HepG2 (cell line): ENCODE results near the gene BMPER. TPM values are rescaled to one million over a fixed set of nuclear protein-coding genes. Genes with fewer than 3 reads are reported as not detected.

Experiments
- ATAC-seq: fragments of 200-7000 bp; cut with Tn5 transposase; 3 replicates; pipeline ENCODE4 v1.9.1; 2020; ENCODE audit warnings: mild to moderate bottlenecking, moderate library complexity
- BruUV-seq: library from RNA; stranded (reverse); fragments of 400-500 nt; replicated peaks from 2 replicates; lab custom pipeline; 2021; lab: Mats Ljungman, UMichigan
- CTCF ChIA-PET: fragments of 300-600 bp; formaldehyde crosslinking; extraction: SDS; loops from one replicate; lab custom pipeline; 2021; ENCODE audit warnings: low total read pairs, inconsistent platforms, low intra/inter-chr PET ratio; lab: Yijun Ruan, JAX
- POLR2A ChIA-PET: fragments of 350-600 bp; sonication (Branson Sonifier 250); formaldehyde crosslinking; loops from one replicate; lab custom pipeline; 2020; ENCODE audit warnings: antibody characterized with exemption, inconsistent platforms; lab: Yijun Ruan, JAX
- DNase-seq: peaks from one replicate; pipeline ENCODE4 v3.0.0-alpha.2; 2015; ENCODE audit warnings: low spot score
- FAIRE-seq: peaks from 3 replicates; lab custom pipeline; 2011; peaks lifted over from hg19 to GRCh38; lab: Jason Lieb, UNC
- H2AFZ ChIP-seq: one replicate; pipeline ENCODE4 v1.6.1; 2011; ENCODE audit warnings: low read length, inconsistent platforms
- H3K27ac ChIP-seq: fragments of 300-600 bp; 3 replicates; pipeline ENCODE4 v1.8.0; 2011; ENCODE audit warnings: mixed run types, mild to moderate bottlenecking, mixed read lengths, low read length, inconsistent platforms; ENCODE audit not compliant: insufficient read depth; ENCODE audit errors: extremely low read length
- H3K27me3 ChIP-seq, 2 experiments: fragments of 200-600 bp in 1 of 2; 2 replicates in 1 of 2; 3 replicates in 1 of 2; pipeline versions ENCODE4 v1.6.0 to v1.8.0; 2011; ENCODE audit warnings: low read length in 2 of 2, mild to moderate bottlenecking in 2 of 2, moderate library complexity in 2 of 2, inconsistent platforms in 1 of 2; ENCODE audit not compliant: insufficient read depth in 2 of 2, control insufficient read depth in 1 of 2
- H3K36me3 ChIP-seq, 2 experiments: fragments of 200-600 bp in 1 of 2; replicated peaks in 1 of 2; 2 replicates in 1 of 2; 3 replicates in 1 of 2; pipeline versions ENCODE4 v1.5.1 to v1.8.0; 2011; ENCODE audit warnings: low read length in 2 of 2, inconsistent platforms in 1 of 2; ENCODE audit not compliant: insufficient read depth in 2 of 2, control insufficient read depth in 1 of 2
- H3K4me1 ChIP-seq: 2 replicates; pipeline ENCODE4 v1.5.1; 2012; ENCODE audit warnings: low read length, inconsistent platforms; ENCODE audit not compliant: insufficient read depth
- H3K4me2 ChIP-seq: 2 replicates; pipeline ENCODE4 v1.6.0; 2011; ENCODE audit warnings: low read depth, low read length, inconsistent platforms
- H3K4me3 ChIP-seq, 3 experiments: fragments of 200-600 bp in 1 of 3; sonication (generic), shearing (Covaris generic) in 1 of 3; replicated peaks in 1 of 3; 2 replicates each; pipeline ENCODE4 v1.5.1; 2011 to 2016; ENCODE audit warnings: low read length in 3 of 3, inconsistent platforms in 2 of 3, low read depth in 2 of 3, mild to moderate bottlenecking in 2 of 3, control low read depth in 1 of 3, mixed read lengths in 1 of 3; ENCODE audit not compliant: insufficient read depth in 1 of 3
- H3K79me2 ChIP-seq: one replicate; pipeline ENCODE4 v1.6.1; 2011; ENCODE audit warnings: low read length, inconsistent platforms; ENCODE audit not compliant: insufficient read depth
- H3K9ac ChIP-seq: 2 replicates; pipeline ENCODE4 v1.6.0; 2011; ENCODE audit warnings: mild to moderate bottlenecking, low read depth, low read length, inconsistent platforms; ENCODE audit not compliant: insufficient read depth
- H3K9me3 ChIP-seq: 2 replicates; pipeline ENCODE4 v1.5.1; 2012; ENCODE audit warnings: mild to moderate bottlenecking, low read length
- H4K20me1 ChIP-seq: 2 replicates; pipeline ENCODE4 v1.6.0; 2011; ENCODE audit warnings: inconsistent platforms, mild to moderate bottlenecking, low read length, moderate library complexity; ENCODE audit not compliant: insufficient read depth
- CREM ChIP-seq, 2 experiments: sonication (generic) in 1 of 2; formaldehyde crosslinking in 1 of 2; IDR thresholded peaks; 2 replicates each; pipeline versions ENCODE4 v1.4.0 to v1.6.1; 2016 to 2020; ENCODE audit warnings: antibody characterized with exemption in 1 of 2, mild to moderate bottlenecking in 1 of 2, missing genetic modification reagents in 1 of 2
- DPF2 ChIP-seq: sonication (generic); formaldehyde crosslinking; IDR thresholded peaks from 2 replicates; pipeline ENCODE4 v1.4.0; 2020; ENCODE audit warnings: mild to moderate bottlenecking, low read depth, missing genetic modification reagents, borderline replicate concordance
- FOXM1 ChIP-seq: sonication (generic); formaldehyde crosslinking; IDR thresholded peaks from 2 replicates; pipeline ENCODE4 v1.5.0; 2020; ENCODE audit warnings: missing genetic modification reagents
- HOXA5 ChIP-seq: sonication (generic); formaldehyde crosslinking; IDR thresholded peaks from 2 replicates; pipeline ENCODE4 v1.4.0; 2020; ENCODE audit warnings: missing genetic modification reagents
- NR2F6 ChIP-seq, 2 experiments: IDR thresholded peaks; 2 replicates each; pipeline ENCODE4 v1.6.1; 2016; ENCODE audit warnings: antibody characterized with exemption in 1 of 2, mild to moderate bottlenecking in 1 of 2
- PCBP1 ChIP-seq: fragments of 200-400 bp; formaldehyde crosslinking; IDR thresholded peaks from 2 replicates; pipeline ENCODE4 v1.6.1; 2017; ENCODE audit warnings: mild to moderate bottlenecking, low read depth, low read length, borderline replicate concordance
- RXRA ChIP-seq: sonication (generic); formaldehyde crosslinking; IDR thresholded peaks from 2 replicates; pipeline ENCODE4 v1.5.1; 2020; ENCODE audit warnings: missing genetic modification reagents
- TOE1 ChIP-seq: sonication (generic); formaldehyde crosslinking; IDR thresholded peaks from 2 replicates; pipeline ENCODE4 v1.4.0; 2020; ENCODE audit warnings: mild to moderate bottlenecking, missing genetic modification reagents
- ZNF460 ChIP-seq: sonication (generic); formaldehyde crosslinking; IDR thresholded peaks from 2 replicates; pipeline ENCODE4 v1.5.1; 2020; ENCODE audit warnings: missing genetic modification reagents, mild to moderate bottlenecking, borderline replicate concordance
- ZNF558 ChIP-seq: sonication (generic); formaldehyde crosslinking; IDR thresholded peaks from 2 replicates; pipeline ENCODE4 v1.9.0; 2022; ENCODE audit warnings: mild to moderate bottlenecking, missing genetic modification reagents, borderline replicate concordance
- ZNF788 ChIP-seq: sonication (generic); formaldehyde crosslinking; IDR thresholded peaks from 2 replicates; pipeline ENCODE4 v1.5.0; 2020; ENCODE audit warnings: mild to moderate bottlenecking, missing genetic modification reagents, borderline replicate concordance
- ZSCAN21 ChIP-seq: sonication (generic); formaldehyde crosslinking; IDR thresholded peaks from 2 replicates; pipeline ENCODE4 v1.8.0; 2022; ENCODE audit warnings: mild to moderate bottlenecking, missing genetic modification reagents, moderate library complexity, borderline replicate concordance
- WGBS: methylation state at CpG from one replicate; pipeline ENCODE4 v1.1.6; 2017; ENCODE audit warnings: low lambda C conversion rate; 5-methylcytosine and 5-hydroxymethylcytosine counted together
- in situ Hi-C: cut with HindIII; loops from 2 replicates; pipeline ENCODE4 v1.10.0; 2017; ENCODE audit warnings: low pct_unique_long_range_greater_than_20kb; ENCODE audit not compliant: extremely low pct_ligation_motif_present
- intact Hi-C: fragments of 100-400 bp; cut with micrococcal nuclease; formaldehyde crosslinking; loops from one replicate; pipeline ENCODE4 v1.10.0; 2022; ENCODE audit not compliant: unreplicated experiment
- polyA plus RNA-seq, 8 experiments: library from polyadenylated mRNA; depleted of rRNA in 3 of 8; stranded (reverse) in 7 of 8; unstranded in 1 of 8; fragments of >200 nt; fragmentation: Illumina TruSeq in 4 of 8; extraction: Trizol in 4 of 8; gene quantifications; 2 replicates each; pipeline versions ENCODE4 v1.2.1 to v1.2.3, GENCODE V29; 2011 to 2016; ENCODE audit warnings: low read depth in 4 of 8, missing spikeins in 1 of 8, mixed read lengths in 1 of 8; ENCODE audit not compliant: insufficient read depth in 1 of 8
- total RNA-seq, 5 experiments: library from RNA; depleted of rRNA; stranded (reverse); fragments of >200 nt; fragmentation: Illumina TruSeq; extraction: Trizol; gene quantifications; 2 replicates each; pipeline ENCODE4 v1.2.3, GENCODE V29; 2016; ENCODE audit warnings: low read depth in 1 of 5
- TF ChIP-seq, protein P1 (sequence below), 2 experiments: sonication (generic) in 1 of 2; formaldehyde crosslinking in 1 of 2; IDR thresholded peaks; 2 replicates each; pipeline versions ENCODE4 v1.5.1 to v1.6.1; 2011 to 2020; ENCODE audit warnings: borderline replicate concordance in 1 of 2, low read depth in 1 of 2, low read length in 1 of 2, mild to moderate bottlenecking in 1 of 2, missing genetic modification reagents in 1 of 2, moderate library complexity in 1 of 2
- TF ChIP-seq, protein P2 (sequence below): IDR thresholded peaks from 2 replicates; pipeline ENCODE4 v1.6.1; 2016; ENCODE audit warnings: control low read depth
- TF ChIP-seq, protein P3 (sequence below): sonication (generic); formaldehyde crosslinking; IDR thresholded peaks from 2 replicates; pipeline ENCODE4 v1.8.1; 2023; ENCODE audit warnings: mild to moderate bottlenecking, missing genetic modification reagents

BMPER gene
- total and polyA plus RNA-seq, 2 of the 13 experiments (the other 11 are each of a cell fraction or from before 2014, with no cell fraction given) = not detected

DNA sequence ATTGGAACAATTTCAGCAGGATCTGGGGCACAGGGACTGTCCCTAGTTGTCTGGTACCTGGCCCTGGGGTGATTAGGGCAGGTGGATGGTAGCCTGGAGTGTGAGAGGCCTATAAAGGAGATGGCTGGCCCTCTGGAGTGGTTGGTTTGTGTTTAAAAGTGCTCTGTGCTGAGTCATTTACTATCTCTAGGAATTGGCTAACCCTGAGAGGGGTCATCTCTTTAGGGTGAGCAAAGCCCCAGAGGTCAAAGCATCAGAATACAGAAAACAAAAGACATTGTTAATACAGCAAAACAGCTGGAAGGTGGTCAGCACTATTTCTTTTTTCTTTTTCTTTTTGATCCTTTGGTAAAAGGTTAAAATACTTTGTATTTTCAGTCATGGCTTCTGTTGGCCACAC is 43.4 kb upstream of the BMPER start (continued):
- TF ChIP-seq, protein P1, sequence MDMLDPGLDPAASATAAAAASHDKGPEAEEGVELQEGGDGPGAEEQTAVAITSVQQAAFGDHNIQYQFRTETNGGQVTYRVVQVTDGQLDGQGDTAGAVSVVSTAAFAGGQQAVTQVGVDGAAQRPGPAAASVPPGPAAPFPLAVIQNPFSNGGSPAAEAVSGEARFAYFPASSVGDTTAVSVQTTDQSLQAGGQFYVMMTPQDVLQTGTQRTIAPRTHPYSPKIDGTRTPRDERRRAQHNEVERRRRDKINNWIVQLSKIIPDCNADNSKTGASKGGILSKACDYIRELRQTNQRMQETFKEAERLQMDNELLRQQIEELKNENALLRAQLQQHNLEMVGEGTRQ (IDR thresholded peaks at IDR 0.05; ENCODE audit: low read depth, low read length) = no peak
- TF ChIP-seq, protein P1 (CRISPR knock-in tag; IDR thresholded peaks at IDR 0.05; ENCODE audit: borderline replicate concordance) = no peak
- no peak for TF ChIP-seq PCBP1
- TF ChIP-seq ZSCAN21 = no peak
- TF ChIP-seq ZNF788 = no peak
- TF ChIP-seq ZNF558 = no peak
- no peak for TF ChIP-seq TOE1 (CRISPR knock-in tag)
- TF ChIP-seq, protein P2, sequence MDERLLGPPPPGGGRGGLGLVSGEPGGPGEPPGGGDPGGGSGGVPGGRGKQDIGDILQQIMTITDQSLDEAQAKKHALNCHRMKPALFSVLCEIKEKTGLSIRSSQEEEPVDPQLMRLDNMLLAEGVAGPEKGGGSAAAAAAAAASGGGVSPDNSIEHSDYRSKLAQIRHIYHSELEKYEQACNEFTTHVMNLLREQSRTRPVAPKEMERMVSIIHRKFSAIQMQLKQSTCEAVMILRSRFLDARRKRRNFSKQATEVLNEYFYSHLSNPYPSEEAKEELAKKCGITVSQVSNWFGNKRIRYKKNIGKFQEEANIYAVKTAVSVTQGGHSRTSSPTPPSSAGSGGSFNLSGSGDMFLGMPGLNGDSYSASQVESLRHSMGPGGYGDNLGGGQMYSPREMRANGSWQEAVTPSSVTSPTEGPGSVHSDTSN (CRISPR knock-in tag) = no peak
- TF ChIP-seq, all 625 proteins: peak for 0

DNA sequence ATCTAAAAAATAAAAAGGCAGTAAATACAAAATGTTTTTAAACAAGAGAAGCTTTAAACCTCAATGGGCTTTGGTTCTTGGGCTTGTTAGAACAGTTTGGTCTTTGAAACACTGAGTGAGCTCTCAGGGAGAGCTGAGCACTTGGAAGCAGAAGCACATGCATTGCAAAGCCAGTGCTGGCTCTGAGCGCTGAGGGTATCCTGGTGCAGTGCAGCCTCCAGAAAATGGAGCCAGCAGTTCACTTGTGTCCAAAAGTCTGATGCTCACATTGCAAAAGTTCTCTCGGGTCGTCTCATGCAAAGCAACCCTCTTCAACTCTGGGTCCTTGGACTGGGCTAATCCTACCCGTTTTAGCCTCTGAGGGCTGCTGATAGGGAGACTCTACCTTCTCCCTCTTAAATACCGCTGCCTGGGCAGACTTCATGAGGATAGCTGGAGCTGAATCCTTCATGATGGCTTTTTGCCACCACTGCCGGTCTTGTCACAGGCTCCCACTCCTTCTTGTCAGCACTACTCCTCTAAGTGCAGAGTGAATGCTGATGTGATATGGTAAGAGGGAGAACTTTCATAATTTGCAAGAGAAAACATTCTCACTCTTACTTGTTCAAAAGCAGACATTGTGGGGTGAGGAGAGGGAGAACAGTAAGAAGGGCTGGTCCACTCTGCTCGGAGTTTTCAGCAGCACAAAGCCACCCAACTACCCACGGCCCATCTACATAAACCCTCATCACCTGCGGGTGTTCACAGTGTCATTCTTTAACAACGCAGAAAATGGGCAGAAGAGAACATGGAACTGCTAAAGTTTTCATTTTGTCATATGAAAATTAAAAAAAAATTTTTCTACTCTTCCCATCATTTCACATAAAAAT is 42.2 kb upstream of the BMPER start:
- Histone ChIP-seq H3K27me3 (peaks cover 0 to 7% of the 10 kb centered on the region in 2 experiments; a peak in 2 of 5 replicates), H3K9ac (no peak overlapping the region), H3K4me2 (no peak overlapping the region), H3K27ac (no peak overlapping the region), H4K20me1 (no peaks in the 10 kb centered on the region), H3K4me1 (no peaks in the 10 kb centered on the region), H2AFZ (no peak overlapping the region), H3K4me3 (no peak overlapping the region), H3K79me2 (no peaks in the 10 kb centered on the region)
- 17% methylated on average over 7 of the region's 10 CpGs for WGBS
- no peak for ATAC-seq
- intact Hi-C loops = no loop called here
- in situ Hi-C loops = no loop called here
- FAIRE-seq = no peak
- CTCF ChIA-PET = no interaction called here
- BruUV-seq = no TSS peak
- POLR2A ChIA-PET = no interaction called here
- TF ChIP-seq RXRA (no peak), ZNF460 (CRISPR knock-in tag) (no peak), FOXM1 (CRISPR knock-in tag) (no peak), CREM (IDR thresholded peaks at IDR 0.05) (no peak), CREM (CRISPR knock-in tag; IDR thresholded peaks at IDR 0.05) (no peak), NR2F6 (IDR thresholded peaks at IDR 0.05) (no peak), NR2F6 (CRISPR knock-in tag; IDR thresholded peaks at IDR 0.05) (no peak), HOXA5 (CRISPR knock-in tag) (no peak), DPF2 (CRISPR knock-in tag) (no peak)
- TF ChIP-seq, protein P3, sequence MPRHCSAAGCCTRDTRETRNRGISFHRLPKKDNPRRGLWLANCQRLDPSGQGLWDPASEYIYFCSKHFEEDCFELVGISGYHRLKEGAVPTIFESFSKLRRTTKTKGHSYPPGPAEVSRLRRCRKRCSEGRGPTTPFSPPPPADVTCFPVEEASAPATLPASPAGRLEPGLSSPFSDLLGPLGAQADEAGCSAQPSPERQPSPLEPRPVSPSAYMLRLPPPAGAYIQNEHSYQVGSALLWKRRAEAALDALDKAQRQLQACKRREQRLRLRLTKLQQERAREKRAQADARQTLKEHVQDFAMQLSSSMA = no peak
- TF ChIP-seq, all 625 proteins: peak for 0
- DNase-seq = no peak
- Histone ChIP-seq H3K9me3 (no peaks in the 10 kb centered on the region), H3K36me3 (no peaks in the 10 kb centered on the region)
